Endothelial cell of umbilical vein (primary cell): Measurements from ENCODE around the gene ZFAND6.

Source experiments
- CTCF ChIP-seq, 2 donors: IDR thresholded peaks; 1 replicate in 1 of 2; 2 replicates in 1 of 2; pipeline ENCODE4 v1.5.1; 2011; ENCODE audit warnings: low read length in 2 of 2, mild to moderate bottlenecking in 2 of 2, moderate library complexity in 2 of 2, control low read depth in 1 of 2, inconsistent platforms in 1 of 2, low read depth in 1 of 2; ENCODE audit not compliant: insufficient read depth in 1 of 2; ENCODE audit errors: extremely low read depth in 1 of 2
- POLR2A ChIP-seq: IDR thresholded peaks from 2 replicates; pipeline ENCODE4 v1.6.1; 2012; ENCODE audit warnings: low read depth, mild to moderate bottlenecking, control low read depth, low read length
- POLR2AphosphoS5 ChIP-seq: IDR thresholded peaks from 2 replicates; pipeline ENCODE4 v1.6.1; 2012; ENCODE audit warnings: low read depth, mild to moderate bottlenecking, control low read depth, low read length, moderate library complexity; ENCODE audit not compliant: insufficient read depth

- TF ChIP-seq CTCF (IDR thresholded peaks at IDR 0.05; ENCODE audit: extremely low read depth in 1 of 2, insufficient read depth in 1 of 2, low read depth in 1 of 2, low read length in 2 of 2) (no peak), POLR2A (no peak), POLR2AphosphoS5 (no peak)
Measured at GRCh38 chr15:80071652-80072051, 12.2 kb downstream of the ZFAND6 start.
